WTC11 (cell line): ENCODE data around the gene NEDD4L. TPM values are rescaled to one million over a fixed set of nuclear protein-coding genes. Genes with fewer than 3 reads are reported as not detected.

Experiments used
- ATAC-seq: fragments of 200-7000 bp; cut with Tn5 transposase; 2 replicates; pipeline ENCODE4 v1.10.0; 2021; ENCODE audit warnings: mild to moderate bottlenecking, moderate library complexity
- CTCF ChIA-PET: fragments of 300-600 bp; sonication (Branson Sonifier 250); formaldehyde crosslinking; loops from one replicate; lab custom pipeline; 2021; ENCODE audit warnings: antibody characterized with exemption; lab: Charles Lee
- POLR2A ChIA-PET: fragments of 350-600 bp; sonication (Branson Sonifier 250); formaldehyde crosslinking; loops from one replicate; lab custom pipeline; 2021; ENCODE audit warnings: antibody characterized with exemption; lab: Charles Lee
- DNase-seq: peaks from one replicate; pipeline ENCODE4 v3.0.0; 2021; ENCODE audit warnings: low spot score
- H3K27ac Mint-ChIP-seq: 2 replicates; pipeline ENCODE4 v1.8.0; 2021; ENCODE audit warnings: mixed read lengths
- H3K27me3 Mint-ChIP-seq: 2 replicates; pipeline ENCODE4 v1.8.0; 2021; ENCODE audit warnings: low read depth, mild to moderate bottlenecking, moderate library complexity, mixed read lengths
- H3K36me3 Mint-ChIP-seq: 2 replicates; pipeline ENCODE4 v1.8.0; 2021; ENCODE audit warnings: mixed read lengths
- H3K4me1 Mint-ChIP-seq: 2 replicates; pipeline ENCODE4 v1.8.0; 2022; ENCODE audit warnings: mixed read lengths
- H3K4me3 Mint-ChIP-seq: 2 replicates; pipeline ENCODE4 v1.8.0; 2021; ENCODE audit warnings: mild to moderate bottlenecking, moderate library complexity, mixed read lengths
- H3K9me3 Mint-ChIP-seq: 2 replicates; pipeline ENCODE4 v1.8.0; 2021; ENCODE audit warnings: mixed read lengths
- CDX4 ChIP-seq: fragments of 250-450 bp; sonication (Bioruptor Pico); IDR thresholded peaks from 2 replicates; pipeline ENCODE4 v1.9.0; 2021; ENCODE audit warnings: moderate library complexity, mild to moderate bottlenecking, inconsistent platforms, borderline replicate concordance
- CREM ChIP-seq: sonication (generic); formaldehyde crosslinking; IDR thresholded peaks from 2 replicates; pipeline ENCODE4 v1.8.1; 2022; ENCODE audit warnings: mild to moderate bottlenecking, missing genetic modification reagents, moderate library complexity
- GABPB1 ChIP-seq: sonication (generic); formaldehyde crosslinking; IDR thresholded peaks from 2 replicates; pipeline ENCODE4 v1.8.1; 2023; ENCODE audit warnings: mild to moderate bottlenecking, missing genetic modification reagents
- GTF2I ChIP-seq: fragments of 250-450 bp; sonication (Bioruptor Pico); conservative IDR thresholded peaks from 2 replicates; pipeline ENCODE4 v1.4.0; 2021; ENCODE audit warnings: mild to moderate bottlenecking
- IRF2 ChIP-seq: sonication (generic); formaldehyde crosslinking; IDR thresholded peaks from 2 replicates; pipeline ENCODE4 v1.8.0; 2022; ENCODE audit warnings: low read depth, missing genetic modification reagents, borderline replicate concordance
- KAT7 ChIP-seq: sonication (generic); formaldehyde crosslinking; IDR thresholded peaks from 2 replicates; pipeline ENCODE4 v1.8.1; 2023; ENCODE audit warnings: missing genetic modification reagents, mild to moderate bottlenecking, borderline replicate concordance
- NFE2L1 ChIP-seq: sonication (generic); formaldehyde crosslinking; IDR thresholded peaks from 2 replicates; pipeline ENCODE4 v1.8.1; 2023; ENCODE audit warnings: missing genetic modification reagents
- NR1H2 ChIP-seq: sonication (generic); formaldehyde crosslinking; IDR thresholded peaks from 2 replicates; pipeline ENCODE4 v1.9.0; 2021; ENCODE audit warnings: mild to moderate bottlenecking, moderate library complexity, missing genetic modification reagents
- NR3C1 ChIP-seq: sonication (generic); formaldehyde crosslinking; conservative IDR thresholded peaks from 2 replicates; pipeline ENCODE4 v1.8.1; 2023; ENCODE audit warnings: low read depth, mild to moderate bottlenecking, missing genetic modification reagents
- SOX15 ChIP-seq: fragments of 250-450 bp; sonication (Bioruptor Pico); IDR thresholded peaks from 2 replicates; pipeline ENCODE4 v1.9.0; 2021; ENCODE audit warnings: mild to moderate bottlenecking
- TEAD1 ChIP-seq: sonication (generic); formaldehyde crosslinking; IDR thresholded peaks from 2 replicates; pipeline ENCODE4 v1.8.0; 2022; ENCODE audit warnings: mild to moderate bottlenecking, missing genetic modification reagents
- USF1 ChIP-seq: sonication (generic); formaldehyde crosslinking; IDR thresholded peaks from 2 replicates; pipeline ENCODE4 v1.8.0; 2022; ENCODE audit warnings: mild to moderate bottlenecking, missing genetic modification reagents
- ZNF138 ChIP-seq: sonication (generic); formaldehyde crosslinking; conservative IDR thresholded peaks from 2 replicates; pipeline ENCODE4 v1.8.1; 2022; ENCODE audit warnings: mild to moderate bottlenecking, moderate library complexity, missing genetic modification reagents
- ZNF396 ChIP-seq: fragments of 250-450 bp; sonication (Bioruptor Pico); IDR thresholded peaks from 2 replicates; pipeline ENCODE4 v1.8.0; 2021; ENCODE audit warnings: mild to moderate bottlenecking, moderate library complexity, borderline replicate concordance
- ZNF416 ChIP-seq: fragments of 250-450 bp; sonication (Bioruptor Pico); IDR thresholded peaks from 2 replicates; pipeline ENCODE4 v1.9.0; 2021; ENCODE audit warnings: mild to moderate bottlenecking, inconsistent platforms
- ZNF512 ChIP-seq: sonication (generic); formaldehyde crosslinking; IDR thresholded peaks from 2 replicates; pipeline ENCODE4 v1.8.1; 2022; ENCODE audit warnings: missing genetic modification reagents, borderline replicate concordance
- total RNA-seq: library from RNA; stranded (reverse); gene quantifications from 3 replicates; pipeline ENCODE4 v1.2.3, GENCODE V29; 2021
- TF ChIP-seq, protein P1 (sequence below): sonication (generic); formaldehyde crosslinking; IDR thresholded peaks from 2 replicates; pipeline ENCODE4 v1.8.1; 2023; ENCODE audit warnings: mild to moderate bottlenecking, missing genetic modification reagents
- TF ChIP-seq, protein P2 (sequence below): sonication (generic); formaldehyde crosslinking; IDR thresholded peaks from 2 replicates; pipeline ENCODE4 v1.8.1; 2023; ENCODE audit warnings: mild to moderate bottlenecking, missing genetic modification reagents, borderline replicate concordance
- TF ChIP-seq, protein P3 (sequence below): fragments of 250-450 bp; sonication (Bioruptor Pico); IDR thresholded peaks from 2 replicates; pipeline ENCODE4 v1.9.0; 2021; ENCODE audit warnings: mild to moderate bottlenecking

The NEDD4L gene
- total RNA-seq, 1 experiment from 2014 or later, result 88.0 TPM

DNA sequence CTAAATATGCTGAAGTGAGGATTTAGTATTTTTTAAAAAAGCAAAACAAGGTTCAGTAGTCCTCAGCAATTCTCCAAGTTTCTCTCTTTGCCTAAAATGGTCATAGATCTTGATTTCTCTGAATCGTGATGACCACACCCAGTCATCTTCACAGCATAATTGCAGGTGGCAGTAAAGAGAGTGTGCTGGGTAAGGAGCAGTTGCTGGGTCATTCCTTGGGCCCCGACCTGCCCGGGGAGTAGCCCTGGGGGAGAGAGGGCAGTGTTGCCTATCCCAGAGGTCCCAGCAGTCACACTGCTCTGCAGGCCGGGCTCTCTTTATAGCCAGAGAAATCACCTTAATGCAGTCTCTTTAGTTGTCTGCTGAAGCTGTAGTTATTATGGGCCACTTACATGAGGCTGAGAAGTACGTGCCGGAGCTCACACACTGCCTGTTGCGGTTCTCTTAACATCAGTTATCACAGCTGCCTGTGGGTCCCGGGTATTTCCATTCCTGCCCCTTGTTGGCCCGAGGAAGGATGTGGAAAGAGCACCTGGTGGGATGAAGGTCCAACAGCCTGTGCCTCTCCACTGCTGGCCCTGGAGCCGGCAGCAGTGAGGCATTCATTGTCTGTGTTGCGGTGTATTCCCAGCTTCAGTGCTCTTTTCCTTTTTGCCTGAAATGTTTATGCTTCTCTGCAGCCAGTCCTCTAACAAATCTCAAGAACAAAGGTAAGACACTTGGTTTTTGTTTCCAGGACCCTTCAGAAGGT, 354.8 kb downstream of the NEDD4L start (continued):
- TF ChIP-seq NFE2L1 (CRISPR knock-in tag) (no peak), SOX15 (CRISPR knock-in tag) (no peak), TEAD1 (no peak), ZNF512 (no peak), ZNF396 (no peak), NR1H2 (CRISPR knock-in tag) (no peak), USF1 (CRISPR knock-in tag) (no peak), CREM (CRISPR knock-in tag) (no peak)
- TF ChIP-seq, protein P1, sequence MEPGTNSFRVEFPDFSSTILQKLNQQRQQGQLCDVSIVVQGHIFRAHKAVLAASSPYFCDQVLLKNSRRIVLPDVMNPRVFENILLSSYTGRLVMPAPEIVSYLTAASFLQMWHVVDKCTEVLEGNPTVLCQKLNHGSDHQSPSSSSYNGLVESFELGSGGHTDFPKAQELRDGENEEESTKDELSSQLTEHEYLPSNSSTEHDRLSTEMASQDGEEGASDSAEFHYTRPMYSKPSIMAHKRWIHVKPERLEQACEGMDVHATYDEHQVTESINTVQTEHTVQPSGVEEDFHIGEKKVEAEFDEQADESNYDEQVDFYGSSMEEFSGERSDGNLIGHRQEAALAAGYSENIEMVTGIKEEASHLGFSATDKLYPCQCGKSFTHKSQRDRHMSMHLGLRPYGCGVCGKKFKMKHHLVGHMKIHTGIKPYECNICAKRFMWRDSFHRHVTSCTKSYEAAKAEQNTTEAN (CRISPR knock-in tag), result no peak

- H3K36me3 Mint-ChIP-seq, result peaks cover 10% of the 10 kb centered on the region
- TF ChIP-seq GABPB1 (no peak), ZNF138 (CRISPR knock-in tag) (no peak), KAT7 (CRISPR knock-in tag) (no peak)
- TF ChIP-seq, all 79 proteins: peak for 0
- H3K4me1 Mint-ChIP-seq, result peaks cover 5% of the 10 kb centered on the region
- H3K4me3 Mint-ChIP-seq, result no peak overlapping the region
- no peaks in the 10 kb centered on the region; the same call in 1 of the 2 replicates for H3K27me3 Mint-ChIP-seq
- ATAC-seq (no peak), DNase-seq (no peak)
- H3K27ac Mint-ChIP-seq, result no peak overlapping the region
- H3K9me3 Mint-ChIP-seq, result no peaks in the 10 kb centered on the region
- POLR2A ChIA-PET, result no interaction called here
- CTCF ChIA-PET, result interaction anchor here (1.5 kb wide), 1 partner anchor 97 kb away, joined by 9 read pairs; no protein-coding TSS in a partner anchor
Observed at GRCh38 chr18:58400331-58400870, 356.4 kb downstream of the NEDD4L start.

GRCh38 chr18:58401191-58401590, 357.2 kb downstream of the NEDD4L start:
- ATAC-seq (no peak), DNase-seq (no peak)
- Mint-ChIP-seq H3K4me3 (no peak overlapping the region), H3K27ac (no peak overlapping the region), H3K36me3 (peaks cover 5% of the 10 kb centered on the region), H3K4me1 (peaks cover 5% of the 10 kb centered on the region), H3K27me3 (no peaks in the 10 kb centered on the region; the same call in 1 of the 2 replicates), H3K9me3 (no peaks in the 10 kb centered on the region)
- CTCF ChIA-PET, result interaction anchor here (1.3 to 2.3 kb wide), 4 partner anchors 85 to 363 kb away, joined by 3 to 10 read pairs (median 6); no protein-coding TSS in a partner anchor
- POLR2A ChIA-PET, result no interaction called here
- TF ChIP-seq ZNF416 (CRISPR knock-in tag) (no peak), CDX4 (CRISPR knock-in tag) (no peak), IRF2 (CRISPR knock-in tag) (no peak), GTF2I (no peak), NR3C1 (CRISPR knock-in tag) (no peak)
- TF ChIP-seq, protein P2, sequence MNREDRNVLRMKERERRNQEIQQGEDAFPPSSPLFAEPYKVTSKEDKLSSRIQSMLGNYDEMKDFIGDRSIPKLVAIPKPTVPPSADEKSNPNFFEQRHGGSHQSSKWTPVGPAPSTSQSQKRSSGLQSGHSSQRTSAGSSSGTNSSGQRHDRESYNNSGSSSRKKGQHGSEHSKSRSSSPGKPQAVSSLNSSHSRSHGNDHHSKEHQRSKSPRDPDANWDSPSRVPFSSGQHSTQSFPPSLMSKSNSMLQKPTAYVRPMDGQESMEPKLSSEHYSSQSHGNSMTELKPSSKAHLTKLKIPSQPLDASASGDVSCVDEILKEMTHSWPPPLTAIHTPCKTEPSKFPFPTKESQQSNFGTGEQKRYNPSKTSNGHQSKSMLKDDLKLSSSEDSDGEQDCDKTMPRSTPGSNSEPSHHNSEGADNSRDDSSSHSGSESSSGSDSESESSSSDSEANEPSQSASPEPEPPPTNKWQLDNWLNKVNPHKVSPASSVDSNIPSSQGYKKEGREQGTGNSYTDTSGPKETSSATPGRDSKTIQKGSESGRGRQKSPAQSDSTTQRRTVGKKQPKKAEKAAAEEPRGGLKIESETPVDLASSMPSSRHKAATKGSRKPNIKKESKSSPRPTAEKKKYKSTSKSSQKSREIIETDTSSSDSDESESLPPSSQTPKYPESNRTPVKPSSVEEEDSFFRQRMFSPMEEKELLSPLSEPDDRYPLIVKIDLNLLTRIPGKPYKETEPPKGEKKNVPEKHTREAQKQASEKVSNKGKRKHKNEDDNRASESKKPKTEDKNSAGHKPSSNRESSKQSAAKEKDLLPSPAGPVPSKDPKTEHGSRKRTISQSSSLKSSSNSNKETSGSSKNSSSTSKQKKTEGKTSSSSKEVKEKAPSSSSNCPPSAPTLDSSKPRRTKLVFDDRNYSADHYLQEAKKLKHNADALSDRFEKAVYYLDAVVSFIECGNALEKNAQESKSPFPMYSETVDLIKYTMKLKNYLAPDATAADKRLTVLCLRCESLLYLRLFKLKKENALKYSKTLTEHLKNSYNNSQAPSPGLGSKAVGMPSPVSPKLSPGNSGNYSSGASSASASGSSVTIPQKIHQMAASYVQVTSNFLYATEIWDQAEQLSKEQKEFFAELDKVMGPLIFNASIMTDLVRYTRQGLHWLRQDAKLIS (CRISPR knock-in tag), result no peak
- TF ChIP-seq, protein P3, sequence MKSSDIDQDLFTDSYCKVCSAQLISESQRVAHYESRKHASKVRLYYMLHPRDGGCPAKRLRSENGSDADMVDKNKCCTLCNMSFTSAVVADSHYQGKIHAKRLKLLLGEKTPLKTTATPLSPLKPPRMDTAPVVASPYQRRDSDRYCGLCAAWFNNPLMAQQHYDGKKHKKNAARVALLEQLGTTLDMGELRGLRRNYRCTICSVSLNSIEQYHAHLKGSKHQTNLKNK (CRISPR knock-in tag), result no peak
